ENCODE results near the gene KDM3A. TPM values are rescaled to one million over a fixed set of nuclear protein-coding genes. Genes with fewer than 3 reads are reported as not detected.

The KDM3A gene
- total and polyA plus RNA-seq, 2 of the 8 experiments (the other 6 are each of a cell fraction or from before 2014, with no cell fraction given), result 15.8 to 29.2 TPM

Small RNAs within 50 kb of the gene (small RNA-seq; reads per million reads assigned to genes)
- gene RNU6-640P (ENCODE audit: insufficient read depth), result not detected

Other genes with a start within 250 kb of the KDM3A start
- 103 and 105 TPM in 2 replicates for gene IMMT, start 245.9 kb upstream of the KDM3A start, total RNA-seq (2021; fragmentation: NEBNext Ultra II Directional; extraction: Animal tissue kit (Norgen Biotek cat#: 25700))
- 28.9 and 37.7 TPM in 2 replicates for gene IMMT, start 245.9 kb upstream of the KDM3A start, polyA plus RNA-seq (2011; rRNA removed)
- 42.3 and 44.5 TPM in 2 replicates for gene MRPL35, start 241.9 kb upstream of the KDM3A start, total RNA-seq (2021; fragmentation: NEBNext Ultra II Directional; extraction: Animal tissue kit (Norgen Biotek cat#: 25700))
- gene MRPL35, start 241.9 kb upstream of the KDM3A start, polyA plus RNA-seq (2011; rRNA removed), result 32.4 and 51.2 TPM in 2 replicates
- 1.5 TPM in 2 replicates for gene REEP1, start 103.7 kb upstream of the KDM3A start, total RNA-seq (2021; fragmentation: NEBNext Ultra II Directional; extraction: Animal tissue kit (Norgen Biotek cat#: 25700))
- 0.44 and 0.74 TPM in 2 replicates for gene REEP1, start 103.7 kb upstream of the KDM3A start, polyA plus RNA-seq (2011; rRNA removed)
- gene CHMP3, start 122.1 kb downstream of the KDM3A start, total RNA-seq (2021; fragmentation: NEBNext Ultra II Directional; extraction: Animal tissue kit (Norgen Biotek cat#: 25700)), result 21.7 and 21.9 TPM in 2 replicates
- gene CHMP3, start 122.1 kb downstream of the KDM3A start, polyA plus RNA-seq (2011; rRNA removed), result 7.9 and 11.7 TPM in 2 replicates
- gene RNF103, start 182.5 kb downstream of the KDM3A start, total RNA-seq (2021; fragmentation: NEBNext Ultra II Directional; extraction: Animal tissue kit (Norgen Biotek cat#: 25700)), result 6.0 and 7.4 TPM in 2 replicates
- gene RNF103, start 182.5 kb downstream of the KDM3A start, polyA plus RNA-seq (2011; rRNA removed), result 2.7 and 3.3 TPM in 2 replicates